Gastrocnemius medialis (tissue), 4 donors: ENCODE measurements around the gene CGNL1. TPM values are rescaled to one million over a fixed set of nuclear protein-coding genes. Genes with fewer than 3 reads are reported as not detected.

Experiments
- ATAC-seq, 2 donors: fragments of 150-250 bp; one replicate each; pipeline ENCODE4 v1.9.1; 2016
- DNase-seq, 2 donors: peaks; one replicate each; pipeline ENCODE4 v3.0.0-alpha.2; 2019
- H3K27ac ChIP-seq, 4 donors: fragments of 200-600 bp; sonication (generic); 1 replicate in 1 of 4; 2 replicates in 3 of 4; pipeline ENCODE4 v1.5.1; 2016 to 2018; ENCODE audit warnings: mild to moderate bottlenecking in 2 of 4, moderate library complexity in 1 of 4
- H3K27me3 ChIP-seq, 3 donors: fragments of 200-600 bp; sonication (generic) in 2 of 3; 1 replicate in 1 of 3; 2 replicates in 2 of 3; pipeline versions ENCODE4 v1.5.1 to v1.6.0; 2016 to 2019; ENCODE audit warnings: mild to moderate bottlenecking in 1 of 3, moderate library complexity in 1 of 3
- H3K36me3 ChIP-seq, 2 donors: fragments of 200-600 bp; sonication (generic) in 1 of 2; one replicate each; pipeline ENCODE4 v1.5.1; 2017 to 2018
- H3K4me1 ChIP-seq, 2 donors: fragments of 200-600 bp; sonication (generic) in 1 of 2; one replicate each; pipeline ENCODE4 v1.5.1; 2016 to 2017; ENCODE audit warnings: mild to moderate bottlenecking in 2 of 2
- H3K4me3 ChIP-seq, 4 donors: fragments of 200-600 bp; sonication (generic) in 3 of 4; 1 replicate in 1 of 4; 2 replicates in 3 of 4; pipeline ENCODE4 v1.5.1; 2016 to 2019; ENCODE audit warnings: mild to moderate bottlenecking in 2 of 4
- H3K9me3 ChIP-seq, 3 donors: fragments of 200-600 bp; sonication (generic) in 2 of 3; 1 replicate in 1 of 3; 2 replicates in 2 of 3; pipeline ENCODE4 v1.5.1; 2016 to 2019
- CTCF ChIP-seq, 5 experiments: fragments of 450-650 bp in 3 of 5; fragments of 200-600 bp in 2 of 5; sonication (generic) in 2 of 5; IDR thresholded peaks in 4 of 5; conservative IDR thresholded peaks in 1 of 5; 1 replicate in 4 of 5; 2 replicates in 1 of 5; pipeline ENCODE4 v1.5.1; 2016 to 2019; ENCODE audit warnings: antibody characterized with exemption in 5 of 5, mild to moderate bottlenecking in 3 of 5, moderate library complexity in 3 of 5
- POLR2A ChIP-seq, 2 donors: fragments of 450-650 bp; IDR thresholded peaks; one replicate each; pipeline ENCODE4 v1.6.1; 2017; ENCODE audit warnings: antibody characterized with exemption in 2 of 2, mild to moderate bottlenecking in 2 of 2, moderate library complexity in 2 of 2
- in situ Hi-C, 4 donors: fragments of 200-750 bp; cut with MboI; loops; one replicate each; pipeline versions ENCODE4 v1.15.0 to v1.8.0; 2017; ENCODE audit warnings: low sequenced_read_pairs in 4 of 4
- intact Hi-C: fragments of 100-400 bp; cut with DNase I; formaldehyde crosslinking; loops from one replicate; pipeline ENCODE4 v1.15.1; 2023; ENCODE audit warnings: low total_unique reads
- total RNA-seq, 4 donors: library from RNA; depleted of rRNA; stranded (reverse); fragments of >200 nt; gene quantifications; one replicate each; pipeline versions ENCODE4 v1.1.0 to v1.2.3, GENCODE V29; 2016

Gene CGNL1
- total RNA-seq, 4 donors from 2014 or later = 0.15 to 0.85 (median 0.49) TPM

GRCh38 chr15:57533448-57533799 lies 157.1 kb downstream of the CGNL1 start:
- no peak for ATAC-seq

GRCh38 chr15:57534281-57534680 lies 158.0 kb downstream of the CGNL1 start:
- intact Hi-C loops (no loop called here), in situ Hi-C loops (loop anchor here in 3 of 4 donors (5.0 to 25.0 kb wide), 3 partner anchors 192 to 1047 kb away; no protein-coding TSS in a partner anchor)
- ATAC-seq = peak; percentile 33 to 52
- no peaks in the 10 kb centered on the region for H3K4me1 ChIP-seq
- H3K9me3 ChIP-seq = no peaks in the 10 kb centered on the region
- TF ChIP-seq POLR2A (IDR thresholded peaks at IDR 0.05) (no peak), CTCF (IDR thresholded peaks at IDR 0.05 in 4 of 5, conservative IDR thresholded peaks at IDR 0.05 in 1 of 5) (no peak)
- H3K27me3 ChIP-seq = no peaks in the 10 kb centered on the region
- no peak overlapping the region for H3K4me3 ChIP-seq
- no peak for DNase-seq
- no peaks in the 10 kb centered on the region for H3K36me3 ChIP-seq
- H3K27ac ChIP-seq = peak overlapping the region in 1 of 4 donors; percentile 13

More at GRCh38 chr15:57533448-57533799, 157.1 kb downstream of the CGNL1 start:
- TF ChIP-seq CTCF (IDR thresholded peaks at IDR 0.05 in 4 of 5, conservative IDR thresholded peaks at IDR 0.05 in 1 of 5) (no peak), POLR2A (IDR thresholded peaks at IDR 0.05) (no peak)
- Histone ChIP-seq H3K27me3 (no peaks in the 10 kb centered on the region), H3K9me3 (no peaks in the 10 kb centered on the region), H3K4me1 (no peaks in the 10 kb centered on the region), H3K27ac (no peak overlapping the region), H3K4me3 (no peak overlapping the region), H3K36me3 (no peaks in the 10 kb centered on the region)
- in situ Hi-C loops (loop anchor here in 3 of 4 donors (5.0 to 25.0 kb wide), 3 partner anchors 191 to 1046 kb away; no protein-coding TSS in a partner anchor), intact Hi-C loops (no loop called here)
- DNase-seq = no peak

GRCh38 chr15:57537072-57537471 lies 160.8 kb downstream of the CGNL1 start:
- ATAC-seq = peak; percentile 60 to 61
- Histone ChIP-seq H3K27ac (no peak overlapping the region), H3K27me3 (no peaks in the 10 kb centered on the region), H3K9me3 (no peaks in the 10 kb centered on the region), H3K4me3 (no peak overlapping the region), H3K36me3 (no peaks in the 10 kb centered on the region), H3K4me1 (no peaks in the 10 kb centered on the region)
- DNase-seq = peak in 1 of 2 donors; percentile 30
- in situ Hi-C loops (loop anchor here in 3 of 4 donors (25.0 kb wide), 2 partner anchors 400 to 1050 kb away; no protein-coding TSS in a partner anchor), intact Hi-C loops (no loop called here)
- TF ChIP-seq CTCF (IDR thresholded peaks at IDR 0.05 in 4 of 5, conservative IDR thresholded peaks at IDR 0.05 in 1 of 5) (no peak), POLR2A (IDR thresholded peaks at IDR 0.05) (no peak)

GRCh38 chr15:57537488-57538264 lies 161.4 kb downstream of the CGNL1 start:
- intact Hi-C loops (no loop called here), in situ Hi-C loops (loop anchor here in 3 of 4 donors (25.0 kb wide), 2 partner anchors 400 to 1050 kb away; no protein-coding TSS in a partner anchor)
- no peaks in the 10 kb centered on the region for H3K36me3 ChIP-seq
- H3K4me3 ChIP-seq = no peak overlapping the region
- H3K4me1 ChIP-seq = no peaks in the 10 kb centered on the region
- no peaks in the 10 kb centered on the region for H3K27me3 ChIP-seq
- H3K9me3 ChIP-seq = no peaks in the 10 kb centered on the region
- H3K27ac ChIP-seq = no peak overlapping the region
- ATAC-seq = no peak
- no peak for DNase-seq
- TF ChIP-seq CTCF (IDR thresholded peaks at IDR 0.05 in 4 of 5, conservative IDR thresholded peaks at IDR 0.05 in 1 of 5) (no peak), POLR2A (IDR thresholded peaks at IDR 0.05) (no peak)
